ENCODE measurements around the gene KCNH6.

KCNH6 gene

GRCh38 chr17:63486317-63487013, 36.7 kb upstream of the KCNH6 start:
- no peak for DNase-seq (ENCODE audit: low spot score)

- DNase-seq (ENCODE audit: low spot score) = no peak
These were observed 36.2 kb upstream of the KCNH6 start for GRCh38 chr17:63487014-63487339.

- DNase-seq (ENCODE audit: low spot score) = no peak
These were observed 34.3 kb upstream of the KCNH6 start for GRCh38 chr17:63488851-63489250.

GRCh38 chr17:63489291-63489690, 33.9 kb upstream of the KCNH6 start:
- no peak for DNase-seq (ENCODE audit: low spot score)

GRCh38 chr17:63490329-63490728, 32.8 kb upstream of the KCNH6 start:
- no peak for DNase-seq (ENCODE audit: low spot score)

GRCh38 chr17:63490858-63491400, 32.2 kb upstream of the KCNH6 start:
- DNase-seq (ENCODE audit: low spot score) = no peak

- DNase-seq (ENCODE audit: low spot score) = no peak
These were observed 31.7 kb upstream of the KCNH6 start for GRCh38 chr17:63491413-63491812.

- DNase-seq (ENCODE audit: low spot score) = no peak
These were observed 31.1 kb upstream of the KCNH6 start for GRCh38 chr17:63491977-63492618.

GRCh38 chr17:63492940-63493339, 30.2 kb upstream of the KCNH6 start:
- DNase-seq (ENCODE audit: low spot score) = no peak

GRCh38 chr17:63493411-63493810, 29.7 kb upstream of the KCNH6 start:
- DNase-seq (ENCODE audit: low spot score) = no peak

GRCh38 chr17:63494300-63494928, 28.7 kb upstream of the KCNH6 start:
- no peak for DNase-seq (ENCODE audit: low spot score)

- no peak for DNase-seq (ENCODE audit: low spot score)
These were observed 27.7 kb upstream of the KCNH6 start for GRCh38 chr17:63495491-63495890.

- DNase-seq (ENCODE audit: low spot score) = no peak
These were observed 27.0 kb upstream of the KCNH6 start for GRCh38 chr17:63496177-63496576.

GRCh38 chr17:63496663-63497400, 26.3 kb upstream of the KCNH6 start:
- DNase-seq (ENCODE audit: low spot score) = no peak

GRCh38 chr17:63497708-63498483, 25.3 kb upstream of the KCNH6 start:
- no peak for DNase-seq (ENCODE audit: low spot score)

- DNase-seq (ENCODE audit: low spot score) = no peak
These were observed 24.4 kb upstream of the KCNH6 start for GRCh38 chr17:63498626-63499195.

- no peak for DNase-seq (ENCODE audit: low spot score)
These were observed 22.4 kb upstream of the KCNH6 start for GRCh38 chr17:63500543-63501390.

- no peak for DNase-seq (ENCODE audit: low spot score)
These were observed 19.8 kb upstream of the KCNH6 start for GRCh38 chr17:63503341-63503705.

GRCh38 chr17:63504261-63504660, 18.9 kb upstream of the KCNH6 start:
- DNase-seq (ENCODE audit: low spot score) = no peak

- no peak for DNase-seq (ENCODE audit: low spot score)
These were observed 17.8 kb upstream of the KCNH6 start for GRCh38 chr17:63505341-63505740.

- DNase-seq (ENCODE audit: low spot score) = no peak
These were observed 16.5 kb upstream of the KCNH6 start for GRCh38 chr17:63506627-63507026.
